HG03108 (cell line): ENCODE data around the gene HOXC9.

Experiments
- ATAC-seq: cut with Tn5 transposase; IDR thresholded peaks from one replicate; pipeline ENCODE4 v1.9.1; 2021; ENCODE audit warnings: moderate library complexity; ENCODE audit not compliant: unreplicated experiment

HOXC9 gene

DNA sequence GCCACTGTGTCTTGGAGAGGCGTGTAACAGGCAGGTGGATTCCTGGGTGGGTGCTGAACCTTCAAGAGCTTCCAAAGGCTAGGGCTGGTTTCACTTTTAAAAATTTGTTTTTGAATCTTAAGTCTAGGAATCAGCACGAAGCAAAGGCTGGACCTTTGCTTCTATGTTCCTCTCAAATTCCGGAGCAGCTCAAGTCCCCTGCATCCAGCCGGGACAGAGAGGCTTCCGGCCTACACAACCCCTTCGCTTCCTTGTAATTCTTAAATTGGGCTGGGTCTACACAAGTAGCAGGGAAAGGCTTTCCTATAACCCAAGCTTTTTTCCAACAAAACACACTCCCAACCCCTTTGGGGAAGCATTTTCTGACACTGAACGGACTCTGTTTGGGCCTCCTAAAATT is 37.0 kb upstream of the HOXC9 start:
- no peak for ATAC-seq

DNA sequence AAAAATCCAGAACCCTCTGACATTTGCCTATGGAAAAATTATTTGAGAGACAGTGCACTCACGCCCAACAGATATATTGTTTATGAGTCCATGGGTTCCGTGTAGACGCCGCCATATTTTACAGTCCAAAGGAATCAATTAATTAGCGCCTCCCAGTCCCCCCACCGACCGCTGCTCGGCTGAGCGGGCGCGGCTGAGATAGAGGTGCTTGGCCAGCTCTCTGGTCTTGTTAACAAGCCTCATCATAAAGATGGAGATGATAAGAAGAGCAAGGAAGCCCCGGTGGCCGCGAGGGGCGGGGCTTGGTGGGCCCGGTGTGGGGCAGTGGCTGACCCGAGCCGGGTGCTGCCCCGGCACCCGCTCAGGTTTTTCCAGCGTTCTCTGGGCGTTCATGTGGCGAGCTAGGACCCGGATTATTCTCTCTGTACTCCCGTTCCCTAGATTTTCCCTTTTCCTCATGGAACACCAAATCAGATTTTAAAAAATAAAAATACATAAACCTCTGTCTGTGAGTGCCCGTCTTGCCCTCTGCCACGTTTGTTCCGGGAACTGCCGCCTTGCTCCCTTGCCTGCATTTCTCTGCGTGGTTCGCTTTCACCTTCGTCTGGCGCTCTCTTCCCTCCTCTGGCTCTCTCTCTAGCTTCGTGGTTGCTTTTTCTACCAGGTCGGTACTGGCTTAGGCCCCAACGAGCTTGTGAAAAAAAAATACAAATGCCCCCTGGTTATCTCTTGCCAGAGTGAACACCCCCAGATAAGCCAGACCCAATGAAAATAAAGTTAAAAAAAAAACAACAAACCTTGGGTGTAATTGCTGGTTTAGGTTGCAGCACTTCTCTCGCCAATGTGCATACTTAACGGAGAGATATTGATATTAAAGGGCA is 36.3 kb upstream of the HOXC9 start:
- no peak for ATAC-seq

DNA sequence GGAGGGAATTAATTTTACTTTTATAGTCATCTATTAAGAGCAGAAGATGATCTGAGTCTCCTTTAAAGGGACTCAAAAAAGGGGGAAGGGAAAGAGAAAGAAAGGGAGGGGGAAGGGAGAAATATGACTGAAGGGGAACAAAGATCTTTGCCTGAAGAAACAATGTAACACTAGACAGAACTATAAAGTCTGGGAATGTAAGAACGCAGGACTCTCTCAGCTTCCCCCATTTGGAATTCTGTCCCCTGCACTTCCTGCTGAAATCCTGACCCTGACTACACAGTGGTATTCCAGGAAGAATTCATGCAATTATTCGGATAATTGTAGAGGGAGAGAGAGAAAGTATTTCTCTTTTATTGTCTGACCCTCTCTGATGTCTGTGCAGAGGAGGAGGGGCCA is 35.6 kb upstream of the HOXC9 start:
- no peak for ATAC-seq

DNA sequence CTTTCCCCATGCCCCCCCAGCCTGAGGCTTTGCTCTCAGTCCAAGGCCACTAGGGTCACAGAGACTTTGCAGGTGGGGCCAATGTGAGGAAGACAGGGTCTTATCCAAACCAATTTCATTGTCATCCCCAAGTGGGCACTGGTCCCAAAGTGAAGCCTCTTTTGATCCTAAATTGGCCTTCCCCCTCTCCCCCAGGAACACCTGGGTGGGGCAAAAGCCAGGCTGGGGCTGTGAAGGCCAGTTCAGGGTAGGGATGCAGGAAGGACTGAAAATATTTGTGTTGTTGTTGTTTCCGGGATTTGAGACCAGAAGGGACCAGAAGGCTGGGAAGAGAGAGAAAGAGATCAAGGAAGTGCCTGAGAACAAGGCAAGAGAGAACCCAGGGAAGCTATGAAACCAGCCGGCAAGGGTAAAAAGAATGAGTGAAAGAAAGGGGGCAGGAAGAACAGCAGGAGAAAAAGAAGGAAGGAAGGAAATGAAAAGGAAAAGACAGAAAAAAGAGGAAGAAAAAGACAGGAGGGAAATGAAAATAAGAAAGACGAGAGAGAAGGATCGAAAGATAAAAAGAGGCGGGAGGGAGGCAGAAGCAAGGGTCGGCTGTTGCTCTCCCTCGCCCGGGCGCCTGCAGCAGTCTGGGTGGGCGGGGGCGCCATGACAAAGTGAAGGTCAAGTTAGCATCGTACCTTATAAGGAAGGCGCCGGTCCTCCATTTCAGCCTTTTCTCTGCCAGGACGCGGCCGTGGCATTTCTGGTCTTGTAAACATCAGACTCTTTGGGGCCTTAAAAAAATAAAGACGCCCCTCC is 34.5 kb upstream of the HOXC9 start:
- ATAC-seq, result no peak

DNA sequence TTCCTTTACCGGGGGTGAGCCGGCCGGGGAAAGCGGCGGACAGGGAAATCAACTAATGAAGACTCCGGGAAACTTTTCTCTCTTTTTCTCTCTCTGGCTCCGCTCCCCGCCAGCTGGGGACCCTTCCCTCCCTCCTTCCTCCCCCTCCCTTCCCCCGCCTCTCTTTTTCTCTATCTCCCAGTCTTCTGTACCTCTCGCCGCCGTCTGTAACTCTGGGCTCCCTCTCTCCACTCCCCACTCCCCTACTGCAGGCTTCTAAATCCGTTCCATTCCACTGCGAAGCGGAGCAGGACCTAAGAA is 33.9 kb upstream of the HOXC9 start:
- ATAC-seq, result no peak

DNA sequence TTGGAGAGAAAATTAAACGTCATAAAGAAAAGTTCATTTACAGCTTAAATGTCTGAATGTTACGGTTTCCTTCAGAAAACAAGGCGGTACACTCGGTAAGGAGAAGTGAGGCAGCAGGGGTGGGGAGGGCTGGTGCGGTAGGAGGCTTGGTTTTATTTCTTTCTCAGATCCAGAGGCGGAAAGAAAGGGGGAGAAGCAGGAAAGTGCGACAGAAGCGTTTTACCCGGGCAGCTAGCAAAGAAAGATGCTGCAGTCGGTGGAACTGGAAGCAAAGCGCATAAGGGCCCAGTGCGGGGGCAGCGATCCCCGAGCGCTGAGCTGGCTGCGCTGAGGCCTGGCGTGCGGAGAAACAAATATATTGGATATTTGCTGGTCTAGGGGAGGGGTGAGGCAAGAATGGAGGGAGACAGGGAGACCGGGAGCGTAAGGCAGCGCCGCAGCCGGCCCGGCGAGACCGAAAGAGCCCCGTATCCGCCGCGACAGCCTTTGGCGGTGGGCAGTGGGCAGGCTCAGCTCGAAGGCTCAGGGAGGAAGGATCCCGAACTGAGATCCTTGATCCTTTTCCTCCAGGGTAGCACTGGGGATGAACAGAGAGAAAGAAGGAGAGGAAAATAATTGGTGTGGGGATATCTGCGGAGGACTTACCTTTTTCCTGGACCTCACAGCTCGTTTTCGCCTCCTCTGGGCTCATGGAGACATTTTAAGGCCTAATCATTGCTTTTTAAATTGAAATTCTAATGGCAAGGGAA is 33.4 kb upstream of the HOXC9 start:
- ATAC-seq, result no peak

DNA sequence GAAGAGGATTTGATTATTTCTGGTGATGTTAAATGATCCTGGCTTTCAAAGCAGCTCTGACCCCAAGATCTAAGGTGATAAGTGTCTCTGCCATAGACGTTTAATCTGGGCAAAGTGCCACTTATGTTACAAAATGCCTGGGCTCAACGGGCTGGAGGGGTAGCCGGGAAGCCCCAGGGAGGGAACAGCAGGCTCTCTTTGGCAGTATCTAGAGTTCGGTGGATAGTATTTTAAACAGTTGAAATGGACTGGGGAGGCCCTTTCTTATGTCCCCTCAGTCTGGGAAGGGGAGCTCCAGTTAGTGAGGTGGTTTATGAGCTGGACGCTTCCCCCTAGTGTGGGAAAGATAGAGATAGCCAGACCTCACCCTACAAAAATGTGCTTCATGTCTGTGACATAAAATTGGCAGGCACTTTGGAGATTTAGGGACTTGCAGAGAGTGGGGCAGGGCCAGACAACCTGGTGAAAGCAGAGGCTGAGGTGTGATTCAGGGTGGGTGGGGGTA is 32.5 kb upstream of the HOXC9 start:
- ATAC-seq, result no peak

DNA sequence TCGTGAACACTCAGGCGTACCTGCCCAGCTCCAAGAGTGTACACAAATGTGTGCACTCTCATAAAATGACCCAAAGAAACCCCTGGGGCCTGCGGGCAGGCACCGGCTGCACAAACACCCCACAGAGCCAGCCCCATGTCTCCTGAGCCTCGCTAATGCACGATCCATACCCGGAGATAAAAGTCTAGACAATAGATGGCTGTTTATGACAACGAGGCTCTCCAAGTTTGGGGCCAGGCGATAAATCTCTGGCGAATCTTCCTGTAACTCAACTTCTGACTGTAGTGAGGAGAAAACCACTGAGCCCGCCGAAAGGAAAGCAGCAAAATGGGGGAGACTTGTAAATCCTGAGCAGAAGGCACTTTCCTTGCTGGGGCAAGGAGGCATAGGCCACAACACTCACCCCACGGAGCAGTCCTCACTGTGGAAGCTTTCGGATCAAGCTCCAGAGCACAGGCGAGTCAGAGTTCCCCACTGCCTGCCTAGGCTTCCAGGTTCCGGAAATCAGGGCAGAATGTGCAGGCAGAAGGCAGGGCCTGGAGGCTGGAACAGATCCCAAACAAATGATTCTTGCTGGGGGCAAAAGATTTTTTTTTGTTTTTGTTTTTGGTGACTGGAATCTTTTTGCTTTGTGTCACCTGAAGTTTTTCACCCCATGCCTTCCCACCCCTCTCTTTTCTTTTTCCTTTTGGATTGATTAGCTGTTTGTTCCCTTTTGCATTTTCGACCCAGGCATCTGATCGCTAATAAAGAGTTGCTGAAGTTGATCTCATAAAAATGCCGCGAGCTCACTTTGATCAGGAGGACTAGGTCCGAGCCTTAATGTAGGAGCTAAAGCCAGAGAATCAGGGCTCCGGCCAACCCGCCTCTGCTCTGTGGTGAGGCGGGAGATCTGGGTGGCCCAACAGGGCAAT is 31.5 kb upstream of the HOXC9 start:
- no peak for ATAC-seq

DNA sequence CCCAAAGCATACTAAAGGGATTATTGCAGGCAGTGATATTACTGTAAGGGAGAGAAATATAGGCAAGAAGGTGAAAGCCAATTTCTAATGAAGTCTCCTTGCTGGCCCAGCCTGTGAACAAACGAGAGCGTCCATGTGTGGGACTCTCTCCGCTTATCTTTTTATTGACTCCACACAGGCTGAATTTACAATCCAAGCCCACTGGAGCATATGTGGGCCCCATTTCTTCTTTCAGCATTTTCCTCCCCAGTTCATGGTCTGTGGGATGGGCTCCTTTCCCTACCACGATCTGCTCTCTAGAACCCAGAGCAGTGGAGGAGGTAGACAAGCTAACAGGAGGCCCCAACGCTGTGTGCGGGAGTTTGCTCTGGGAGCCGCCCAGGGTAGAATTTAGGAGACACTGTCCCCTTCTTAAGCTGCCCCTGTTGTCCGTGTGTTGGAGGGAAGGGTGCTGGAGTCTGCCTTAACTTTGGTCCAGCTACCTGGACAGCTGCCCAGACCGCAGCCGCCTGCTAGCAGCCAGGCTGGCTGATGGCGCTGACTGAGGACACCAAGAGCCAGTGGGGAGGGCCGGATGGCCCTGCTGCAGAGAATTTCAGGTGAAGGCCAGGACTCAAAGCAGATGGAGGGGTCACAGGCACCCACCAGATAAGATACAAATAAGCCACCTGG is 30.2 kb upstream of the HOXC9 start:
- no peak for ATAC-seq

DNA sequence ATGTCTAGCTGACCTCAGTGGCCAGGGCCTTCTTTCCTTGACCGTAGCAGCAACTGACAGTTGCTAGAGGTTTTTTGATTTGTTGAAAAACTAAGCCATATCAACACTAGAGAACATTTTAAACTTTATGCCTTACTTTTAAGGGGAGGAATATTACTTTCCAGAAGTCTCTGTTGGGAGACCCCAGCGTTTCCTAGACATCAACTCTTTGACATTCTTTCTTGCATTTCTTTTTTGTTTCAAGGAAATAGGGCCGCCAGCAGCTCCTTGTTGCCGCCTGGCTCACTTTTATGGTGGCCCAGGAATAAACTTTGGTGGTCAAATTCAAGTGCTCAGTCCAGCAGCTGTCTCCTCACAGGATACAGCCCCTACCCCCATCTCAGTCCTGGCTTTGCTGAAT is 29.5 kb upstream of the HOXC9 start:
- ATAC-seq, result no peak

DNA sequence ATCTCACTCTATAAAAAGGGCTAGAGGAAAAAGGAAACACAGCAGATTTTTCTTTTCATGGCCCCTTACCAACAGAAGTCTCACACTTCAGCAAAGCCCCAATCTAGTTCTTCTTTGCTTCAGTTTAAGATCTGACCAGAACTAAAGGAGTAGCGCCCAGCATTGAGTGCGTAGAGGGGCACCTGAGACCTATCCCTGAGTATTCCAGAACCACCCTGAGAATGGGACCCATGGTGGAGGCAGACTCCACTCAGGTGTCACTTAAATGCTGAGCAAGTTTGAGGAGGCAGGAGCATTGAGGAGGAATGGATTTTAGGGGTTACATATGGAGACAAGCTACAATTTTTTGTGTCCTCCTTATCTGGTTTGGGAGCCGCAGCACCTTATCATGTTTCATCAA is 28.8 kb upstream of the HOXC9 start:
- no peak for ATAC-seq

DNA sequence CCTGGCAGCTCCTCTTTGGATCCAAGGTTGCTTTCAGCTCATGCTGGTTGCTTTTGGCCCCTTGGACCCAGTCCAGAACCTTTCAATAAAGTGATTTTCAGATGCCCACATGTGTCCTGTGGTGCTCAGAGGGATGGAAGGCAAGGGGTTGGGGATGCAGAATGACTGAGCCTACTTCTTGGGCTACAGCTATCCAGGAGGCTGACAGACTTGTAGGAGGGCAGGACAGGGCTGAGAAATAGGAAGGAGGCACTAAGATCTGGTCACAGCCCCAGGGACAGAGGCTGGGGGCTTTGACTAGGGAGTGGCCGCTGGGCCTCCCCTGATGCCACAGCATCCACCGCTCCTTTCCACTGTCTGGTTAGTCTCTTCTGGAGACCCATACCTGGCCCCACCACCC is 28.3 kb upstream of the HOXC9 start:
- no peak for ATAC-seq

DNA sequence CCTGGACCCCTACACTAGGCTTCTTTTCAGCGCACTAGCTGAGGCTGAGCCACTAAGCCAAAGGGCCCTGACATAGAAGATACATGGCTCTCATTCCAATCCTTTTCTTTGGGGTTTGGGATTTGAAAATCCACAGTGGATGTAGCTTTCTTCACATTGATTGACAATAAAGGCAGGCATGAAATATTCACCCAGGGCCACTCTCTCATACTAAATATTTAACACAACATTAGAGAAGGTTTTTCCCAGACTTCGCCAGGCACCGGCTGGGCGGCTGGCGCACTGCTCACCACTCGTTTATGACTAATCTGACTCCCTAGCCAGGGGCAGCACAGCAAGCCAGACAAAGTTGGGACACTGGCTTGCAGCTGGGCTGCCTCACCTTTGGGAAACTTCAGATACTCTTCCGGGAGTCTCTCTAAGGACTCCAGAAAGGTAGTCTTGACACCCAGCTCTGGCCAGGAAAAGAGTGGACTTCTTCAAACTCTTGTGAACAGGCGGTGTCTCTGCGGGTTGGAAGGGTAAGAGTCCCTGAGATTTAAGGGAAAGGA is 27.7 kb upstream of the HOXC9 start:
- ATAC-seq, result no peak

DNA sequence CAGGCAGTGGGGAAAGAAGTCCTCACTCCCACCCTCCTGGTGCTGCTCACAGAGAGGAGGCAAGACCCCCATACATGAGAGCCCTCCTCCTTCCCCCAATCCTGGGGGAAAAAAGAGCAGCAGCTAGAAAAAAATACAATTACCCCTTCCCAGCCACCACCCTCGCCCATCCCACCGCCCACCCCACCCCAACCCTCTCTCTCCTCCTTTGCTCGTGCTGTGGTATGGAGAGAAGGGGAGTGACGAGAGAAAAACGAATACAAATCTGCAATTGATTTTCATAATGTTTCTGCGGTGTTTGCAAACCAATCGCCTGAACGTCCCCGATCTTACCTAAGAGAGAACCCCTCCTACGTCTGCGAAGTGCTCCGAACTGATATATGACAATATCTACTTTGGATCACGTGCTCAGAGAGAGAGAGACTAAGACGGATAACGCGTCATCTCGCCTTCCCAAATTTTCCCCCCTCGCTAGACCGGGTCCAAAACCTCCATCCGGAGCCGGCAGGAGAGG is 27.2 kb upstream of the HOXC9 start, which contains the start of gene HOXC11:
Gene HOXC11, plus strand, starts transcription at position 405 of the 514 bp plus-strand sequence. CDS start 116 bp downstream, outside the sequence.
- ATAC-seq, result no peak

DNA sequence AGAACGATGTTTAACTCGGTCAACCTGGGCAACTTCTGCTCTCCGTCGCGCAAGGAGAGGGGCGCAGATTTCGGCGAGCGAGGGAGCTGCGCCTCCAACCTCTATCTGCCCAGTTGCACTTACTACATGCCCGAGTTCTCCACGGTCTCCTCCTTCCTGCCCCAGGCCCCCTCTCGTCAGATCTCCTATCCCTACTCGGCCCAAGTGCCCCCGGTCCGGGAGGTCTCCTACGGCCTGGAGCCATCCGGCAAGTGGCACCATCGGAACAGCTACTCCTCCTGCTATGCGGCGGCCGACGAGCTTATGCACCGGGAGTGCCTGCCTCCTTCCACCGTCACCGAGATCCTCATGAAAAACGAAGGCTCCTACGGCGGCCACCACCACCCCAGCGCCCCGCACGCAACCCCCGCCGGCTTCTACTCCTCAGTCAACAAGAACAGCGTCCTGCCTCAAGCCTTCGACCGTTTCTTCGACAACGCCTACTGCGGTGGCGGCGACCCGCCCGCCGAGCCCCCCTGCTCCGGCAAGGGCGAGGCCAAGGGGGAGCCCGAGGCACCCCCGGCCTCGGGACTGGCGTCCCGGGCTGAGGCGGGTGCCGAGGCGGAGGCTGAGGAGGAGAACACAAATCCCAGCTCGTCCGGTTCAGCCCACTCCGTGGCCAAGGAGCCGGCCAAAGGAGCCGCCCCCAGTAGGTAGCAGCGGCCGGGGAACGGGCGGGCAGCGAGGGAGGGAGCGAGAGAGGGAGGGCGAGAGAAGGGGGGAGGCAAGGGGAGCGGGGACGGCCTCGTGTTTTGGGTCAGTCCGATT is 26.5 kb upstream of the HOXC9 start:
- no peak for ATAC-seq

DNA sequence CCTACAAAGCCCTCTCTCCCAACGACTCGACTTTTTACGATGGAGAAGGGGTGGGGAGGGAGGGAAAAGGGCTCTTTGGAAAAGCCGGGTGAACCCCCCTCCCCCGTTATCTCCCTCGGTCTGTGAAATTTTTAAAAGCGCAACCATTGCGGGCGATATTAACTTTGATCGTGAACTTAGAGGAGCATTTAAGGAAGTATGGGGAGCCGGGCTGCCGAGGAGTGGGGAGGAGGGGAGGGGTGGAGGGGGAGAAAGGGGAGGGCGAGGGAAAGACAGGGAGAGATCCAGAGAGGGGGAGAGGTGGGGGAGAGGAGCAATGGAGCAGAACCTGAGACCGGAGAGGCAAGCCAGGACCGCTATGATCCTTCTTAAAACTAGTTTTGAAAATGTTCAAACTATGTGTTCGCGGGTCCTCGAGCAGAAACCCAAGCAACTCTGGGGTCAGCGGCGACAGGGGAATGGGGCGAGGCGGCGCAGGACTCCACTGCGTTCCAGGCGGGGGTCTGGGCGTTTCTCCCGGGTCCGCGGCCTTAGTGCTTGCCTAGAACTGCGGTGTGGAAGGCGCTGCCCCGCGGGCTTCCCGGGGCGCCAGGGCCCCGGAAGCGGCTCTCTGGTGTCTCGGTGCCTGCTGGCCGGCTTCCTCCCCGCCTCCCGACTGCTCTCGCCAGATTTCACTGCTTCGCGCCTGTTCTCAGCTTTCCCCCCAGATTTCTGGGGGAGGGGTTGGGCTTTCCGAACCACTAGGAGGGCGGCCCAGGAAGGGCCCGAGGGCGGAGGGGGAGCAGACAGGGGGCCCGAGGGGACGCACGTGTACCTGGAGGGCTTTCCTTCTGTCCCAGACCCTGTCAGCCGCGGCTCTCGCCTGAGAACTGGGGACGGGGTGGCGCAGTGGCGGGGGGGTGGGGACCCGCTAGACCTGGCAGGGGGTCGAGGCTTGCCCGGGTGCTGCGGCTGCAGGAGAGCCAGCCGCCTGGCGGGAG is 25.6 kb upstream of the HOXC9 start, which contains the start of gene HOTAIR:
Gene HOTAIR, minus strand, starts transcription at position 871 of the 980 bp plus-strand sequence.
- ATAC-seq, result no peak

DNA sequence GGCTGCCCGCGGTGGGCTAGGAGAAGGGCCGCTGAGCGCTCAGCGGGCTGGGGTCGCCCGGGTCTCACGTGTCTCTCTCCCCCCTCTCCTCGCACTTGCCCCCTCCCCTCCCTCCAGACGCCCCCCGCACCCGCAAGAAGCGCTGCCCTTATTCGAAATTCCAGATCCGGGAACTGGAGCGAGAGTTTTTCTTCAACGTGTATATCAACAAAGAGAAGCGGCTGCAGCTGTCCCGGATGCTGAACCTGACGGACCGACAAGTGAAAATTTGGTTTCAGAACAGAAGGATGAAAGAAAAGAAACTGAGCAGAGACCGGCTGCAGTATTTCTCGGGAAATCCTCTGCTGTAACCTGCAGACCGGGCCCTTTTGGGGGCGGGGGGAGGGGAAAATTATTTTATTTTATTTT is 24.9 kb upstream of the HOXC9 start:
- ATAC-seq, result no peak
